HepG2 (cell line): ENCODE data around the gene PEX3. TPM values are rescaled to one million over a fixed set of nuclear protein-coding genes. Genes with fewer than 3 reads are reported as not detected.

Experiments used
- ATAC-seq: fragments of 200-7000 bp; cut with Tn5 transposase; 3 replicates; pipeline ENCODE4 v1.9.1; 2020; ENCODE audit warnings: mild to moderate bottlenecking, moderate library complexity
- BruUV-seq: library from RNA; stranded (reverse); fragments of 400-500 nt; replicated peaks from 2 replicates; lab custom pipeline; 2021; lab: Mats Ljungman, UMichigan
- CTCF ChIA-PET: fragments of 300-600 bp; formaldehyde crosslinking; extraction: SDS; loops from one replicate; lab custom pipeline; 2021; ENCODE audit warnings: low total read pairs, inconsistent platforms, low intra/inter-chr PET ratio; lab: Yijun Ruan, JAX
- POLR2A ChIA-PET: fragments of 350-600 bp; sonication (Branson Sonifier 250); formaldehyde crosslinking; loops from one replicate; lab custom pipeline; 2020; ENCODE audit warnings: antibody characterized with exemption, inconsistent platforms; lab: Yijun Ruan, JAX
- DNase-seq: peaks from one replicate; pipeline ENCODE4 v3.0.0-alpha.2; 2015; ENCODE audit warnings: low spot score
- FAIRE-seq: peaks from 3 replicates; lab custom pipeline; 2011; peaks lifted over from hg19 to GRCh38; lab: Jason Lieb, UNC
- H2AFZ ChIP-seq: one replicate; pipeline ENCODE4 v1.6.1; 2011; ENCODE audit warnings: low read length, inconsistent platforms
- H3K27ac ChIP-seq: fragments of 300-600 bp; 3 replicates; pipeline ENCODE4 v1.8.0; 2011; ENCODE audit warnings: mixed run types, mild to moderate bottlenecking, mixed read lengths, low read length, inconsistent platforms; ENCODE audit not compliant: insufficient read depth; ENCODE audit errors: extremely low read length
- H3K27me3 ChIP-seq, 2 experiments: fragments of 200-600 bp in 1 of 2; 2 replicates in 1 of 2; 3 replicates in 1 of 2; pipeline versions ENCODE4 v1.6.0 to v1.8.0; 2011; ENCODE audit warnings: low read length in 2 of 2, mild to moderate bottlenecking in 2 of 2, moderate library complexity in 2 of 2, inconsistent platforms in 1 of 2; ENCODE audit not compliant: insufficient read depth in 2 of 2, control insufficient read depth in 1 of 2
- H3K36me3 ChIP-seq, 2 experiments: fragments of 200-600 bp in 1 of 2; replicated peaks in 1 of 2; 2 replicates in 1 of 2; 3 replicates in 1 of 2; pipeline versions ENCODE4 v1.5.1 to v1.8.0; 2011; ENCODE audit warnings: low read length in 2 of 2, inconsistent platforms in 1 of 2; ENCODE audit not compliant: insufficient read depth in 2 of 2, control insufficient read depth in 1 of 2
- H3K4me1 ChIP-seq: 2 replicates; pipeline ENCODE4 v1.5.1; 2012; ENCODE audit warnings: low read length, inconsistent platforms; ENCODE audit not compliant: insufficient read depth
- H3K4me2 ChIP-seq: 2 replicates; pipeline ENCODE4 v1.6.0; 2011; ENCODE audit warnings: low read depth, low read length, inconsistent platforms
- H3K4me3 ChIP-seq, 3 experiments: fragments of 200-600 bp in 1 of 3; sonication (generic), shearing (Covaris generic) in 1 of 3; replicated peaks in 1 of 3; 2 replicates each; pipeline ENCODE4 v1.5.1; 2011 to 2016; ENCODE audit warnings: low read length in 3 of 3, inconsistent platforms in 2 of 3, low read depth in 2 of 3, mild to moderate bottlenecking in 2 of 3, control low read depth in 1 of 3, mixed read lengths in 1 of 3; ENCODE audit not compliant: insufficient read depth in 1 of 3
- H3K79me2 ChIP-seq: one replicate; pipeline ENCODE4 v1.6.1; 2011; ENCODE audit warnings: low read length, inconsistent platforms; ENCODE audit not compliant: insufficient read depth
- H3K9ac ChIP-seq: 2 replicates; pipeline ENCODE4 v1.6.0; 2011; ENCODE audit warnings: mild to moderate bottlenecking, low read depth, low read length, inconsistent platforms; ENCODE audit not compliant: insufficient read depth
- H3K9me3 ChIP-seq: 2 replicates; pipeline ENCODE4 v1.5.1; 2012; ENCODE audit warnings: mild to moderate bottlenecking, low read length
- H4K20me1 ChIP-seq: 2 replicates; pipeline ENCODE4 v1.6.0; 2011; ENCODE audit warnings: inconsistent platforms, mild to moderate bottlenecking, low read length, moderate library complexity; ENCODE audit not compliant: insufficient read depth
- EZH2 ChIP-seq: conservative IDR thresholded peaks from 2 replicates; pipeline ENCODE4 v1.6.1; 2012; ENCODE audit warnings: mild to moderate bottlenecking, low read depth, low read length, moderate library complexity
- GATAD1 ChIP-seq: IDR thresholded peaks from 2 replicates; pipeline ENCODE4 v1.6.1; 2016; ENCODE audit warnings: missing genetic modification reagents, missing compliant biosample characterization
- KDM2A ChIP-seq: sonication (generic); formaldehyde crosslinking; IDR thresholded peaks from 2 replicates; pipeline ENCODE4 v1.4.0; 2020; ENCODE audit warnings: low read depth, missing genetic modification reagents, borderline replicate concordance
- MTF1 ChIP-seq: sonication (generic); formaldehyde crosslinking; IDR thresholded peaks from 2 replicates; pipeline ENCODE4 v1.5.0; 2020; ENCODE audit warnings: missing genetic modification reagents
- RBM22 ChIP-seq: fragments of 200-400 bp; formaldehyde crosslinking; optimal IDR thresholded peaks from 2 replicates; pipeline ENCODE3; 2017; ENCODE audit warnings: mild to moderate bottlenecking, low read length, moderate library complexity
- RELA ChIP-seq: sonication (generic); formaldehyde crosslinking; IDR thresholded peaks from 2 replicates; pipeline ENCODE4 v1.4.0; 2020; ENCODE audit warnings: missing genetic modification reagents
- SP140L ChIP-seq: sonication (generic); formaldehyde crosslinking; IDR thresholded peaks from 2 replicates; pipeline ENCODE4 v1.4.0; 2020; ENCODE audit warnings: missing genetic modification reagents, borderline replicate concordance
- SRSF4 ChIP-seq: fragments of 200-400 bp; formaldehyde crosslinking; IDR thresholded peaks from one replicate; pipeline ENCODE4 v1.6.1; 2018; ENCODE audit warnings: mild to moderate bottlenecking, low read depth, low read length, moderate library complexity; ENCODE audit not compliant: poor library complexity, severe bottlenecking
- XBP1 ChIP-seq: sonication (generic); formaldehyde crosslinking; IDR thresholded peaks from 2 replicates; pipeline ENCODE4 v1.5.0; 2020; ENCODE audit warnings: missing genetic modification reagents
- ZFP41 ChIP-seq: sonication (generic); formaldehyde crosslinking; IDR thresholded peaks from 2 replicates; pipeline ENCODE4 v1.4.0; 2020; ENCODE audit warnings: mild to moderate bottlenecking, missing genetic modification reagents, borderline replicate concordance
- ZNF136 ChIP-seq: sonication (generic); formaldehyde crosslinking; IDR thresholded peaks from 2 replicates; pipeline ENCODE4 v1.8.1; 2022; ENCODE audit warnings: low read depth, mild to moderate bottlenecking, moderate library complexity, missing genetic modification reagents
- ZNF142 ChIP-seq: sonication (generic); formaldehyde crosslinking; IDR thresholded peaks from 2 replicates; pipeline ENCODE4 v1.4.0; 2020; ENCODE audit warnings: missing genetic modification reagents
- ZNF205 ChIP-seq: IDR thresholded peaks from 2 replicates; pipeline ENCODE4 v1.6.1; 2018; ENCODE audit warnings: missing biosample characterization, missing genetic modification reagents
- ZNF556 ChIP-seq: sonication (generic); formaldehyde crosslinking; IDR thresholded peaks from 2 replicates; pipeline ENCODE4 v1.4.0; 2020; ENCODE audit warnings: mild to moderate bottlenecking, missing genetic modification reagents, borderline replicate concordance
- ZNF557 ChIP-seq: sonication (generic); formaldehyde crosslinking; IDR thresholded peaks from 2 replicates; pipeline ENCODE4 v1.4.0; 2020; ENCODE audit warnings: missing genetic modification reagents
- ZNF563 ChIP-seq: sonication (generic); formaldehyde crosslinking; IDR thresholded peaks from 2 replicates; pipeline ENCODE4 v1.8.0; 2022; ENCODE audit warnings: mild to moderate bottlenecking, moderate library complexity, missing genetic modification reagents
- ZSCAN29 ChIP-seq: sonication (generic); formaldehyde crosslinking; conservative IDR thresholded peaks from 2 replicates; pipeline ENCODE4 v1.4.0; 2020; ENCODE audit warnings: mild to moderate bottlenecking, missing genetic modification reagents
- WGBS: methylation state at CpG from one replicate; pipeline ENCODE4 v1.1.6; 2017; ENCODE audit warnings: low lambda C conversion rate; 5-methylcytosine and 5-hydroxymethylcytosine counted together
- in situ Hi-C: cut with HindIII; loops from 2 replicates; pipeline ENCODE4 v1.10.0; 2017; ENCODE audit warnings: low pct_unique_long_range_greater_than_20kb; ENCODE audit not compliant: extremely low pct_ligation_motif_present
- intact Hi-C: fragments of 100-400 bp; cut with micrococcal nuclease; formaldehyde crosslinking; loops from one replicate; pipeline ENCODE4 v1.10.0; 2022; ENCODE audit not compliant: unreplicated experiment
- polyA plus RNA-seq, 8 experiments: library from polyadenylated mRNA; depleted of rRNA in 3 of 8; stranded (reverse) in 7 of 8; unstranded in 1 of 8; fragments of >200 nt; fragmentation: Illumina TruSeq in 4 of 8; extraction: Trizol in 4 of 8; gene quantifications; 2 replicates each; pipeline versions ENCODE4 v1.2.1 to v1.2.3, GENCODE V29; 2011 to 2016; ENCODE audit warnings: low read depth in 4 of 8, missing spikeins in 1 of 8, mixed read lengths in 1 of 8; ENCODE audit not compliant: insufficient read depth in 1 of 8
- total RNA-seq, 5 experiments: library from RNA; depleted of rRNA; stranded (reverse); fragments of >200 nt; fragmentation: Illumina TruSeq; extraction: Trizol; gene quantifications; 2 replicates each; pipeline ENCODE4 v1.2.3, GENCODE V29; 2016; ENCODE audit warnings: low read depth in 1 of 5

The PEX3 gene
- total and polyA plus RNA-seq, 2 of the 13 experiments (the other 11 are each of a cell fraction or from before 2014, with no cell fraction given), result 30.9 to 40.8 TPM

GRCh38 chr6:143476545-143476944 is 25.9 kb downstream of the PEX3 start:
- H2AFZ ChIP-seq, result no peak overlapping the region
- peaks cover 5 to 20% of the 10 kb centered on the region in 2 experiments for H3K36me3 ChIP-seq
- ChIA-PET POLR2A (no interaction called here), CTCF (no interaction called here)
- WGBS, result 96% methylated on average over 1 of the region's 1 CpG
- no peaks in the 10 kb centered on the region for H3K79me2 ChIP-seq
- H3K4me2 ChIP-seq, result no peak overlapping the region
- DNase-seq (no peak), ATAC-seq (no peak), FAIRE-seq (no peak)
- BruUV-seq, result no TSS peak
- H4K20me1 ChIP-seq, result no peaks in the 10 kb centered on the region
- H3K27ac ChIP-seq, result no peak overlapping the region
- intact Hi-C loops, result no loop called here
- no peak for TF ChIP-seq ZNF556 (CRISPR knock-in tag)
- no peak for TF ChIP-seq ZNF136 (CRISPR knock-in tag)
- no peak for TF ChIP-seq EZH2
- TF ChIP-seq ZNF205 (CRISPR knock-in tag), result no peak
- TF ChIP-seq ZSCAN29, result no peak
- no peak for TF ChIP-seq KDM2A (CRISPR knock-in tag)
- no peak for TF ChIP-seq ZFP41 (CRISPR knock-in tag)
- no peak for TF ChIP-seq ZNF563 (CRISPR knock-in tag)
- no peak for TF ChIP-seq RBM22
- no peak for TF ChIP-seq RELA
- TF ChIP-seq SRSF4, result no peak
- TF ChIP-seq ZNF557 (CRISPR knock-in tag), result no peak
- TF ChIP-seq GATAD1 (CRISPR knock-in tag), result no peak
- no peak for TF ChIP-seq ZNF142 (CRISPR knock-in tag)
- no peak for TF ChIP-seq XBP1
- no peak for TF ChIP-seq SP140L
- TF ChIP-seq MTF1, result no peak
- no peaks in the 10 kb centered on the region for H3K27me3 ChIP-seq
- no peak overlapping the region for H3K9ac ChIP-seq
- H3K9me3 ChIP-seq, result no peaks in the 10 kb centered on the region
- no peaks in the 10 kb centered on the region for H3K4me1 ChIP-seq
- in situ Hi-C loops, result no loop called here
- H3K4me3 ChIP-seq, result no peak overlapping the region
